Neutrophil (primary cell): ENCODE measurements around the gene SLC20A1.
A peak's percentile ranks its signal among the peaks of the same experiment; 100 is the strongest.

Source experiments
- H3K27ac ChIP-seq: fragments of 200-600 bp; sonication (generic); 2 replicates; pipeline ENCODE4 v1.5.1; 2016; ENCODE audit warnings: mild to moderate bottlenecking, moderate library complexity
- H3K27me3 ChIP-seq: fragments of 200-600 bp; sonication (generic); 2 replicates; pipeline ENCODE4 v1.6.0; 2016; ENCODE audit warnings: mild to moderate bottlenecking
- H3K36me3 ChIP-seq: fragments of 200-600 bp; sonication (generic); 2 replicates; pipeline ENCODE4 v1.5.1; 2017
- H3K4me1 ChIP-seq, 2 experiments: fragments of 200-600 bp in 1 of 2; sonication (generic) in 1 of 2; 1 replicate in 1 of 2; 2 replicates in 1 of 2; pipeline versions ENCODE4 v1.5.1 to v1.6.1; 2013 to 2016; ENCODE audit warnings: low read depth in 1 of 2, low read length in 1 of 2, mild to moderate bottlenecking in 1 of 2, moderate library complexity in 1 of 2; ENCODE audit not compliant: control insufficient read depth in 1 of 2, insufficient read depth in 1 of 2
- H3K4me3 ChIP-seq, 2 experiments: fragments of 200-600 bp in 1 of 2; sonication (generic) in 1 of 2; 1 replicate in 1 of 2; 2 replicates in 1 of 2; pipeline ENCODE4 v1.5.1; 2013 to 2016; ENCODE audit warnings: low read depth in 1 of 2, low read length in 1 of 2, mild to moderate bottlenecking in 1 of 2, moderate library complexity in 1 of 2
- H3K9me3 ChIP-seq: fragments of 200-600 bp; sonication (generic); 2 replicates; pipeline ENCODE4 v1.5.1; 2016
- TF ChIP-seq, protein P1 (sequence below): fragments of 200-600 bp; sonication (generic); IDR thresholded peaks from 2 replicates; pipeline ENCODE4 v1.5.1; 2016; ENCODE audit warnings: antibody characterized with exemption

The SLC20A1 gene

DNA sequence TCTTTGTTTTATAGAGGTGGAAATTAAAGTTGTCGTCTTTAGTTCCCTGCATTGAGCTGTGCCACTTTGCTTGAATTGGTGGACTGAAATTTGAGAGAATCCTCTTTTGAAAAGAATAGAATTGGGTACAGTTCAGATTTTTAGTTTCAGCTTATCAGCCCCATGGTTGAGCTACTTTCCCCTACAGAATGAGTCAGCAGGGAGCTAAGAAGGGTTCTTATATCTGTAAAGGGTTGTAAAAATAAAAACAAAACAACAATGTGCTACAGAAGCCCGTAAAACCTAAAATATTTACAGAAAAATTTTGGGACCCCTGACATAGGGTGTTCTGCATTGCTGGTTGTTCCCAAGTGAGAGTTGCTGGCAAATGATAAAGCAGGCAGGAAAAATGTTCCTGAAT lies 12.6 kb downstream of the SLC20A1 start:
- no peaks in the 10 kb centered on the region for H3K4me1 ChIP-seq
- H3K36me3 ChIP-seq: peaks cover 68% of the 10 kb centered on the region
- no peaks in the 10 kb centered on the region for H3K9me3 ChIP-seq
- H3K27ac ChIP-seq: peak overlapping the region; percentile 48
- TF ChIP-seq, protein P1, sequence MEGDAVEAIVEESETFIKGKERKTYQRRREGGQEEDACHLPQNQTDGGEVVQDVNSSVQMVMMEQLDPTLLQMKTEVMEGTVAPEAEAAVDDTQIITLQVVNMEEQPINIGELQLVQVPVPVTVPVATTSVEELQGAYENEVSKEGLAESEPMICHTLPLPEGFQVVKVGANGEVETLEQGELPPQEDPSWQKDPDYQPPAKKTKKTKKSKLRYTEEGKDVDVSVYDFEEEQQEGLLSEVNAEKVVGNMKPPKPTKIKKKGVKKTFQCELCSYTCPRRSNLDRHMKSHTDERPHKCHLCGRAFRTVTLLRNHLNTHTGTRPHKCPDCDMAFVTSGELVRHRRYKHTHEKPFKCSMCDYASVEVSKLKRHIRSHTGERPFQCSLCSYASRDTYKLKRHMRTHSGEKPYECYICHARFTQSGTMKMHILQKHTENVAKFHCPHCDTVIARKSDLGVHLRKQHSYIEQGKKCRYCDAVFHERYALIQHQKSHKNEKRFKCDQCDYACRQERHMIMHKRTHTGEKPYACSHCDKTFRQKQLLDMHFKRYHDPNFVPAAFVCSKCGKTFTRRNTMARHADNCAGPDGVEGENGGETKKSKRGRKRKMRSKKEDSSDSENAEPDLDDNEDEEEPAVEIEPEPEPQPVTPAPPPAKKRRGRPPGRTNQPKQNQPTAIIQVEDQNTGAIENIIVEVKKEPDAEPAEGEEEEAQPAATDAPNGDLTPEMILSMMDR: no peak
- H3K27me3 ChIP-seq: no peaks in the 10 kb centered on the region
- no peak overlapping the region for H3K4me3 ChIP-seq

DNA sequence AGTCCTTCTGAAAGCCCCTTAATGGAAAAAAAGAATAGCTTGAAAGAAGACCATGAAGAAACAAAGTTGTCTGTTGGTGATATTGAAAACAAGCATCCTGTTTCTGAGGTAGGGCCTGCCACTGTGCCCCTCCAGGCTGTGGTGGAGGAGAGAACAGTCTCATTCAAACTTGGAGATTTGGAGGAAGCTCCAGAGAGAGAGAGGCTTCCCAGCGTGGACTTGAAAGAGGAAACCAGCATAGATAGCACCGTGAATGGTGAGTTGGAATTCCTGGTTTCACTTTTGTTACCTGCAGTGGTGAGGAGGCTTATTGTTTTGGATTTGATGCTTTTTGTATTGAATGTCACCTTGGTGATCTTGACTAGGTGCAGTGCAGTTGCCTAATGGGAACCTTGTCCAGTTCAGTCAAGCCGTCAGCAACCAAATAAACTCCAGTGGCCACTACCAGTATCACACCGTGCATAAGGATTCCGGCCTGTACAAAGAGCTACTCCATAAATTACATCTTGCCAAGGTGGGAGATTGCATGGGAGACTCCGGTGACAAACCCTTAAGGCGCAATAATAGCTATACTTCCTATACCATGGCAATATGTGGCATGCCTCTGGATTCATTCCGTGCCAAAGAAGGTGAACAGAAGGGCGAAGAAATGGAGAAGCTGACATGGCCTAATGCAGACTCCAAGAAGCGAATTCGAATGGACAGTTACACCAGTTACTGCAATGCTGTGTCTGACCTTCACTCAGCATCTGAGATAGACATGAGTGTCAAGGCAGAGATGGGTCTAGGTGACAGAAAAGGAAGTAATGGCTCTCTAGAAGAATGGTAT lies 13.3 kb downstream of the SLC20A1 start:
- TF ChIP-seq, protein P1: no peak
- Histone ChIP-seq H3K27ac (peak overlapping the region; percentile 48), H3K4me3 (no peak overlapping the region), H3K27me3 (no peaks in the 10 kb centered on the region), H3K9me3 (no peaks in the 10 kb centered on the region), H3K36me3 (peaks cover 66% of the 10 kb centered on the region), H3K4me1 (no peaks in the 10 kb centered on the region)

DNA sequence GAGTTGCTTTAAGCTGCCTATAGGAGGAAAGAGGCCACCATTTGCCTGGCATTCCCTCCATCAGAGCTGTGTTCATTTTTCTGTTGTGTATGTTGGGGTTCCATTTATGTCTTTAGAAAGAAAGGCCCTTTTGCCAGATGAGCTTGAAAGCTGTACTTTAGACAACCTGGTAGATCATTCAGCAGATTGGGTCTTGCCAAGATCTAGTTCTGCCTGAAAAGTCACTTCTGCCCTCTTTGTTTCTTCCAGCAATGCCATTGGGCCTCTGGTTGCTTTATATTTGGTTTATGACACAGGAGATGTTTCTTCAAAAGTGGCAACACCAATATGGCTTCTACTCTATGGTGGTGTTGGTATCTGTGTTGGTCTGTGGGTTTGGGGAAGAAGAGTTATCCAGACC lies 14.4 kb downstream of the SLC20A1 start:
- Histone ChIP-seq H3K27ac (peak overlapping the region; percentile 48), H3K9me3 (no peaks in the 10 kb centered on the region), H3K27me3 (no peaks in the 10 kb centered on the region), H3K4me3 (no peak overlapping the region), H3K4me1 (no peaks in the 10 kb centered on the region), H3K36me3 (peaks cover 65% of the 10 kb centered on the region)
- TF ChIP-seq, protein P1: no peak

DNA sequence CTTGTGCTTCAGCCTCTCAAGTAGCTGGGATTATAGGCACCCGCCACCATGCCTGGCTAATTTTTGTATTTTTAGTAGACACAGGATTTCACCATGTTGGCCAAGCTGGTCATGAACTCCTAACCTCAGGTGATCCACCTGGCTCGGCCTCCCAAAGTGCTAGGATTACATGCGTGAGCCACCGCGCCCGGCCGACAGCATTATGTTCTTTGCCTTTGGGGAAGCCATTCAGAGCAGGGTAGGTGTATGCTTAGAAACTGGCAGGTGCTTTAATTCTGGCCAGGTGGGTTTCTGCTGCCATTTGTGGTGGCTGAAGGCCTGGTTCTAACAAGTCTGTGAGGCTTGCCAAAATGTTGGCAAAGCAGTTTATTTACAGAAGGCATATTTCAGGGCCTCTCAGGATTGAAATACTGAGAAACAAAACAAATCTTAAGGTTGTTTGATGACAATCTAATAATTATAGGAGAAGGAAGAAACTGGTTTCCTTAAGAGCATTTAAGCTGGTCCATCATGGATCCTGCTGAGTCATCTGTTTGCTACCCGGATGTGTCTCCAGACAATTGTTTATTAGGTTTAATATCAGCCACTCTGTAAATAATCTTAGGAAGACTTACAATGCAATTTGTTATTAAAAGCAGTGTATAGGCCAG lies 16.0 kb downstream of the SLC20A1 start:
- Histone ChIP-seq H3K36me3 (peaks cover 60% of the 10 kb centered on the region), H3K9me3 (no peaks in the 10 kb centered on the region), H3K4me1 (no peaks in the 10 kb centered on the region), H3K4me3 (no peak overlapping the region), H3K27me3 (no peaks in the 10 kb centered on the region), H3K27ac (no peak overlapping the region)
- TF ChIP-seq, protein P1: no peak

DNA sequence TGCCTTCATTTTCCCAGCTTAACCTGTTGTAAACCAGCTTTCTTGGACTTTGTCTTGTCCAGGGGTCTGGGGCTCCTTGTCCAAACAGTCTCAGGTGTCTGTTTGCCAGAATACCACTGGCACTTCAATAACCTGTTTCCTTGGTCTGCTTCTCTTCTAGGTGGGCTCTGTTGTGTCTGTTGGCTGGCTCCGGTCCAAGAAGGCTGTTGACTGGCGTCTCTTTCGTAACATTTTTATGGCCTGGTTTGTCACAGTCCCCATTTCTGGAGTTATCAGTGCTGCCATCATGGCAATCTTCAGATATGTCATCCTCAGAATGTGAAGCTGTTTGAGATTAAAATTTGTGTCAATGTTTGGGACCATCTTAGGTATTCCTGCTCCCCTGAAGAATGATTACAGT lies 17.0 kb downstream of the SLC20A1 start:
- Histone ChIP-seq H3K4me3 (no peak overlapping the region), H3K4me1 (no peaks in the 10 kb centered on the region), H3K36me3 (peaks cover 51% of the 10 kb centered on the region), H3K27ac (peak overlapping the region; percentile 29), H3K9me3 (no peaks in the 10 kb centered on the region), H3K27me3 (no peaks in the 10 kb centered on the region)
- TF ChIP-seq, protein P1: no peak
